ENCODE measurements around the gene ARID1B.

The ARID1B gene

GRCh38 chr6:157200611-157201010 is 423.4 kb downstream of the ARID1B start:
- H2AFZ ChIP-seq (ENCODE audit: low read depth, low read length): no peak overlapping the region
- no peaks in the 10 kb centered on the region for H3K9me3 ChIP-seq (ENCODE audit: low read length)
- H3K36me3 ChIP-seq (ENCODE audit: insufficient read depth, low read length): peaks cover 71% of the 10 kb centered on the region
- no peaks in the 10 kb centered on the region for H3K27me3 ChIP-seq (ENCODE audit: insufficient read depth, low read length)
- H3K4me3 ChIP-seq (ENCODE audit: low read length): no peak overlapping the region
- no peaks in the 10 kb centered on the region for H3K4me1 ChIP-seq (ENCODE audit: insufficient read depth, low read length)

DNA sequence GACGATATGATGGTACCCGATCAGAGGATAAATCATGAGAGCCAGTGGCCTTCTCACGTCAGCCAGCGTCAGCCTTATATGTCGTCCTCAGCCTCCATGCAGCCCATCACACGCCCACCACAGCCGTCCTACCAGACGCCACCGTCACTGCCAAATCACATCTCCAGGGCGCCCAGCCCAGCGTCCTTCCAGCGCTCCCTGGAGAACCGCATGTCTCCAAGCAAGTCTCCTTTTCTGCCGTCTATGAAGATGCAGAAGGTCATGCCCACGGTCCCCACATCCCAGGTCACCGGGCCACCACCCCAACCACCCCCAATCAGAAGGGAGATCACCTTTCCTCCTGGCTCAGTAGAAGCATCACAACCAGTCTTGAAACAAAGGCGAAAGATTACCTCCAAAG is 423.9 kb downstream of the ARID1B start:
- H3K36me3 ChIP-seq (ENCODE audit: insufficient read depth, low read length): peaks cover 71% of the 10 kb centered on the region
- H3K27me3 ChIP-seq (ENCODE audit: insufficient read depth, low read length): no peaks in the 10 kb centered on the region
- H2AFZ ChIP-seq (ENCODE audit: low read depth, low read length): no peak overlapping the region
- H3K4me3 ChIP-seq (ENCODE audit: low read length): no peak overlapping the region
- H3K4me1 ChIP-seq (ENCODE audit: insufficient read depth, low read length): no peaks in the 10 kb centered on the region
- no peaks in the 10 kb centered on the region for H3K9me3 ChIP-seq (ENCODE audit: low read length)

DNA sequence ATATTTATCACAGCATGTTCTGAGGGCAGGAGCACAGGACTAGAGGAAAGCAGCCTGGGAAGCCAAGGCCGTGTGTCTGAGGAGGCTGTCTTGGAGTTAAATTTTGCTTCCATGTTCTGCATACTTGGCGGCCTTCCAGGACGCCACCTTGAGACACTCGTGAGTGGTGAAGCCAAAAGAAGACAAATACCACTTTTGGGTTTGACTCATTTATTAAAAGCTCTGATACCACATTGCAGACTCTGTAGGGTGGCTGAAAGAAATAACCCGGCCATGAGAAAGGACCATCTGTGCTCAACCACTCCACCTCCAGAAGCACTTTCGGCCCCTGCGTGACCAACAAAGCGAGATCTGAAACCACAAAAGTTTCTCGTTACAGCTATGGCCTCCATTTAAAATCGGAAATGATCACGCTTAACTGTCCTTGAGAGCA is 426.1 kb downstream of the ARID1B start:
- Histone ChIP-seq H3K9me3 (ENCODE audit: low read length) (no peaks in the 10 kb centered on the region), H3K27me3 (ENCODE audit: insufficient read depth, low read length) (no peaks in the 10 kb centered on the region), H3K4me3 (ENCODE audit: low read length) (no peak overlapping the region), H2AFZ (ENCODE audit: low read depth, low read length) (no peak overlapping the region), H3K4me1 (ENCODE audit: insufficient read depth, low read length) (no peaks in the 10 kb centered on the region), H3K36me3 (ENCODE audit: insufficient read depth, low read length) (peaks cover 74% of the 10 kb centered on the region)

DNA sequence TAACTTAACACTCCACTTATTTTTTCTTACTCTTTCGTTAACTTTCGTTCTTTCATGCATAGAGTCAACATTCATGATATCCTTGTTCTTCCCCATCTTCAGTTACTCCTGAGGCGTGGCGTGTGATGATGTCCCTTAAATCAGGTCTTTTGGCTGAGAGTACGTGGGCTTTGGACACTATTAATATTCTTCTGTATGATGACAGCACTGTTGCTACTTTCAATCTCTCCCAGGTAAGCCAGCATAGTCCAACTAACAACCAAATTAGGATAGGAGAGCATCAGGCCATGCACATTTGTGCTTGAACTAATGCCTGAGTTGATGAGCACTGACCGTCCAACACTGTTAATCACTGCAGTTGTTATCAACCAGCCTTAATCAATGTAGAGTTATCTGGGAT is 426.6 kb downstream of the ARID1B start:
- Histone ChIP-seq H3K4me1 (ENCODE audit: insufficient read depth, low read length) (no peaks in the 10 kb centered on the region), H3K4me3 (ENCODE audit: low read length) (no peak overlapping the region), H3K27me3 (ENCODE audit: insufficient read depth, low read length) (no peaks in the 10 kb centered on the region), H3K9me3 (ENCODE audit: low read length) (no peaks in the 10 kb centered on the region), H2AFZ (ENCODE audit: low read depth, low read length) (no peak overlapping the region), H3K36me3 (ENCODE audit: insufficient read depth, low read length) (peaks cover 72% of the 10 kb centered on the region)

GRCh38 chr6:157205473-157206358 is 428.5 kb downstream of the ARID1B start:
- H3K27me3 ChIP-seq (ENCODE audit: insufficient read depth, low read length): no peaks in the 10 kb centered on the region
- H3K9me3 ChIP-seq (ENCODE audit: low read length): no peaks in the 10 kb centered on the region
- H3K4me1 ChIP-seq (ENCODE audit: insufficient read depth, low read length): no peaks in the 10 kb centered on the region
- H2AFZ ChIP-seq (ENCODE audit: low read depth, low read length): no peak overlapping the region
- H3K36me3 ChIP-seq (ENCODE audit: insufficient read depth, low read length): peaks cover 59% of the 10 kb centered on the region
- H3K4me3 ChIP-seq (ENCODE audit: low read length): no peak overlapping the region

- no peak overlapping the region for H3K4me3 ChIP-seq (ENCODE audit: low read length)
- no peak overlapping the region for H2AFZ ChIP-seq (ENCODE audit: low read depth, low read length)
- no peaks in the 10 kb centered on the region for H3K9me3 ChIP-seq (ENCODE audit: low read length)
- no peaks in the 10 kb centered on the region for H3K4me1 ChIP-seq (ENCODE audit: insufficient read depth, low read length)
- H3K27me3 ChIP-seq (ENCODE audit: insufficient read depth, low read length): no peaks in the 10 kb centered on the region
- peaks cover 56% of the 10 kb centered on the region for H3K36me3 ChIP-seq (ENCODE audit: insufficient read depth, low read length)
Measured at GRCh38 chr6:157206359-157206815, 429.2 kb downstream of the ARID1B start.

DNA sequence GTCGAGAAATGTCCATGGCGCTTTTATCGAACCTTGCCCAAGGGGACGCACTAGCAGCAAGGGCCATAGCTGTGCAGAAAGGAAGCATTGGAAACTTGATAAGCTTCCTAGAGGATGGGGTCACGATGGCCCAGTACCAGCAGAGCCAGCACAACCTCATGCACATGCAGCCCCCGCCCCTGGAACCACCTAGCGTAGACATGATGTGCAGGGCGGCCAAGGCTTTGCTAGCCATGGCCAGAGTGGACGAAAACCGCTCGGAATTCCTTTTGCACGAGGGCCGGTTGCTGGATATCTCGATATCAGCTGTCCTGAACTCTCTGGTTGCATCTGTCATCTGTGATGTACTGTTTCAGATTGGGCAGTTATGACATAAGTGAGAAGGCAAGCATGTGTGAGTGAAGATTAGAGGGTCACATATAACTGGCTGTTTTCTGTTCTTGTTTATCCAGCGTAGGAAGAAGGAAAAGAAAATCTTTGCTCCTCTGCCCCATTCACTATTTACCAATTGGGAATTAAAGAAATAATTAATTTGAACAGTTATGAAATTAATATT is 430.4 kb downstream of the ARID1B start:
- peaks cover 49% of the 10 kb centered on the region for H3K36me3 ChIP-seq (ENCODE audit: insufficient read depth, low read length)
- H2AFZ ChIP-seq (ENCODE audit: low read depth, low read length): no peak overlapping the region
- peaks cover 2% of the 10 kb centered on the region for H3K9me3 ChIP-seq (ENCODE audit: low read length)
- no peak overlapping the region for H3K4me3 ChIP-seq (ENCODE audit: low read length)
- H3K27me3 ChIP-seq (ENCODE audit: insufficient read depth, low read length): no peaks in the 10 kb centered on the region
- H3K4me1 ChIP-seq (ENCODE audit: insufficient read depth, low read length): no peaks in the 10 kb centered on the region

GRCh38 chr6:157209865-157210530 is 432.8 kb downstream of the ARID1B start:
- Histone ChIP-seq H3K36me3 (ENCODE audit: insufficient read depth, low read length) (peaks cover 32% of the 10 kb centered on the region), H3K27me3 (ENCODE audit: insufficient read depth, low read length) (no peaks in the 10 kb centered on the region), H3K4me1 (ENCODE audit: insufficient read depth, low read length) (no peaks in the 10 kb centered on the region), H3K4me3 (ENCODE audit: low read length) (no peak overlapping the region), H2AFZ (ENCODE audit: low read depth, low read length) (no peak overlapping the region), H3K9me3 (ENCODE audit: low read length) (peaks cover 2% of the 10 kb centered on the region)

DNA sequence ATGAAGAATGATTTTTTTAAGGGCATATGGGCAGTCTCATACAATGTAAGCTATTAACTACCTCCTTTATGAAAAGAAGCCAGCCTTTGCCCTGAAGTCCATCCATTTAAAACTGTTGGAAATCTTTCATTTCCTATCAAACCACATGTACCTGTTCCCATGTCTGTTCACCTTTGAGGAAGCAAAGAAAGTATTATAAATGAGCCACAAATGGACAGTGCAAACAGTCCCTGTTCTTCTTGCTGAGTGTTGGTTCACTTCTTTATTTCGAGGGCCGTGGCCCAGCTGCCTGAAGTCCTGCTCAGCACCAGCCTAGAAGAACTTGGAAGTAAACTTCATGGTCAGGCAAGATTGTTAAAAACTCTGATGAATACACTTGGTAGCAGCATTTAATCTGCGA is 433.8 kb downstream of the ARID1B start:
- no peak overlapping the region for H2AFZ ChIP-seq (ENCODE audit: low read depth, low read length)
- no peaks in the 10 kb centered on the region for H3K4me1 ChIP-seq (ENCODE audit: insufficient read depth, low read length)
- H3K27me3 ChIP-seq (ENCODE audit: insufficient read depth, low read length): no peaks in the 10 kb centered on the region
- H3K36me3 ChIP-seq (ENCODE audit: insufficient read depth, low read length): peaks cover 27% of the 10 kb centered on the region
- no peak overlapping the region for H3K4me3 ChIP-seq (ENCODE audit: low read length)
- H3K9me3 ChIP-seq (ENCODE audit: low read length): peaks cover 2% of the 10 kb centered on the region

DNA sequence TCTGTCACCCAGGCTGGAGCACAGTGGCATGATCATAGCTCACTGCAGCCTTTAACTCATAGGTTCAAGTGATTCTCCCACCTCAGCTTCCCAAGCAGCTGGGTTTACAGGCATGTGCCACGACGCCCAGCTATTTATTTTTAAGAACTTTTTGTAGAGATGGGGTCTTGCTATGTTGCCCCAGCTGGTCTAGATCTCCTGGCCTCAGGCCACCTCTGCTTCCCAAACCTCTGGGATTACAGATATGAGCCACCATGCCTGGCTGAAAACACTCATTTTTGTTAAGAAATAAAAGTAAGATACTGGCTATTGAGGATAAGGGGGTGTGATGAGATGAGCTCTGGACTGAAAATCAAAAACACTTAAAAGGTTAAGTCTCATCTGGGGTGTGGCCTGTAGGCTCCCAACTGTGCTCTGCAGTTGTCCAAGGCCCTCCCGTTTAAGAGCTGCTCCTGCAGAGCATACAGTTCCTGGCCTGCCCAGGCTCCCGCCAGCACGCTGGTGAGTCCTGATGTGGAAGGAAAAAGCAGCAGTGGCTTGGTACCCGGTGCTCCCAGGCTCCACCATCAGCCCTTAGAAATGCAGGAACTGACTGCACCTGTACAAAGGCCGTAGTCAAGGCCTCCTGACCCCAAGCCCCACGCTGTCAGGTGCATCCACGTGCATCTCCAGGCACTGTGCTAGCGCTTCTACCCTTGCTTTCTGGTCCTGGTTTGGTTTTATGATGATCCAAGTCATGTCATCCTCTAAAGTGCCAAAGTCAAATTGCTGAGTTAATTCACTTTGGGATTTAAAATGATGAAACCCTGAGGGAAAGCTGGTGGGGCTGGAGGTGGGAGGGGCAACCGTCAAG is 434.7 kb downstream of the ARID1B start:
- Histone ChIP-seq H3K4me1 (ENCODE audit: insufficient read depth, low read length) (no peaks in the 10 kb centered on the region), H2AFZ (ENCODE audit: low read depth, low read length) (no peak overlapping the region), H3K36me3 (ENCODE audit: insufficient read depth, low read length) (peaks cover 19% of the 10 kb centered on the region), H3K9me3 (ENCODE audit: low read length) (peaks cover 2% of the 10 kb centered on the region), H3K4me3 (ENCODE audit: low read length) (no peak overlapping the region), H3K27me3 (ENCODE audit: insufficient read depth, low read length) (no peaks in the 10 kb centered on the region)

DNA sequence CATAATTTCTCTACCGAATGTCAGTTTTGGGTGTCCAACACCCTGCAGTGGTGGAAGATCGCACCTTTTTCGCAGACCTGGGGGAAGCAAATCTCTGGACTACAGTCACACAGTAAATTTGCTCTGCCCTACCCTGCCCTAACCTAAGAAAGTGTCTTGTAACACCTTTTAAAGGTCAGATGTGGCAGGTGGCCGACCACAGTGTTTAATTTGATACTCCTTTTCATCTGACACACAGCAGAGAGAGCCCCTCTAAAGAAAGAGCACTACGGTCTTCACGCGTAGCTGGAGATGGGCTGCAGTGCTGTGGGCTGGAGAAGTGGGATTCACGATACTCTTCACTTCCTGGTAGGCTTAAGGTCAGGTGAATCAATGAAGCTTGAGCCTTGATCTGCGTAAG is 436.2 kb downstream of the ARID1B start:
- no peak overlapping the region for H3K4me3 ChIP-seq (ENCODE audit: low read length)
- H3K27me3 ChIP-seq (ENCODE audit: insufficient read depth, low read length): no peaks in the 10 kb centered on the region
- H3K4me1 ChIP-seq (ENCODE audit: insufficient read depth, low read length): no peaks in the 10 kb centered on the region
- peaks cover 4% of the 10 kb centered on the region for H3K36me3 ChIP-seq (ENCODE audit: insufficient read depth, low read length)
- H2AFZ ChIP-seq (ENCODE audit: low read depth, low read length): no peak overlapping the region
- peaks cover 2% of the 10 kb centered on the region for H3K9me3 ChIP-seq (ENCODE audit: low read length)

- no peaks in the 10 kb centered on the region for H3K27me3 ChIP-seq (ENCODE audit: insufficient read depth, low read length)
- H2AFZ ChIP-seq (ENCODE audit: low read depth, low read length): no peak overlapping the region
- peaks cover 4% of the 10 kb centered on the region for H3K36me3 ChIP-seq (ENCODE audit: insufficient read depth, low read length)
- H3K4me3 ChIP-seq (ENCODE audit: low read length): no peak overlapping the region
- peaks cover 2% of the 10 kb centered on the region for H3K9me3 ChIP-seq (ENCODE audit: low read length)
- H3K4me1 ChIP-seq (ENCODE audit: insufficient read depth, low read length): no peaks in the 10 kb centered on the region
Measured at GRCh38 chr6:157213907-157214565, 436.9 kb downstream of the ARID1B start.
